ENCODE measurements around the gene C10orf143.

DNA sequence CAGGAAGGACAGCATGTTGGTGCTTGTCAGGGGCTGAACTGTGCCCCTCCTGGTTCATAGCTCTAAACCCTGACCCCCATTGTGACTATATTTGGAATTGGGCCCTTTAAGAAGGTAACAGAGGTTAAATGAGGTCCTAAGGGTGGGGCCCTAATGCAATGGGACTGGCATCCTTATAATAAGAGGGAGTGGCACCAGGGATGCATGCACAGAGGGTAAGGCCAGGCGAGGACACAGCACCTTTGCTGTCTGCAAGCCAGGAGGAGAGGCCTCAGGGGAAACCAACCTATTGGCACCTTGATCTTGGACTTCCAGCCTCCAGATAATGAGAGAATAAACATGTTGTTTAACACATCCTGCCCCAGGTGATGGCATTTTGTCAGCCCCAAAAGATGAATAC is 85.3 kb downstream of the C10orf143 start:
- TF ChIP-seq, protein P1, sequence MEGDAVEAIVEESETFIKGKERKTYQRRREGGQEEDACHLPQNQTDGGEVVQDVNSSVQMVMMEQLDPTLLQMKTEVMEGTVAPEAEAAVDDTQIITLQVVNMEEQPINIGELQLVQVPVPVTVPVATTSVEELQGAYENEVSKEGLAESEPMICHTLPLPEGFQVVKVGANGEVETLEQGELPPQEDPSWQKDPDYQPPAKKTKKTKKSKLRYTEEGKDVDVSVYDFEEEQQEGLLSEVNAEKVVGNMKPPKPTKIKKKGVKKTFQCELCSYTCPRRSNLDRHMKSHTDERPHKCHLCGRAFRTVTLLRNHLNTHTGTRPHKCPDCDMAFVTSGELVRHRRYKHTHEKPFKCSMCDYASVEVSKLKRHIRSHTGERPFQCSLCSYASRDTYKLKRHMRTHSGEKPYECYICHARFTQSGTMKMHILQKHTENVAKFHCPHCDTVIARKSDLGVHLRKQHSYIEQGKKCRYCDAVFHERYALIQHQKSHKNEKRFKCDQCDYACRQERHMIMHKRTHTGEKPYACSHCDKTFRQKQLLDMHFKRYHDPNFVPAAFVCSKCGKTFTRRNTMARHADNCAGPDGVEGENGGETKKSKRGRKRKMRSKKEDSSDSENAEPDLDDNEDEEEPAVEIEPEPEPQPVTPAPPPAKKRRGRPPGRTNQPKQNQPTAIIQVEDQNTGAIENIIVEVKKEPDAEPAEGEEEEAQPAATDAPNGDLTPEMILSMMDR (IDR thresholded peaks at IDR 0.05; ENCODE audit: low read length): no peak
- no peak for TF ChIP-seq EZH2 (IDR thresholded peaks at IDR 0.05; ENCODE audit: borderline replicate concordance, low read length)
